Measurements from ENCODE around the gene ADGRB2.

Gene ADGRB2

DNA sequence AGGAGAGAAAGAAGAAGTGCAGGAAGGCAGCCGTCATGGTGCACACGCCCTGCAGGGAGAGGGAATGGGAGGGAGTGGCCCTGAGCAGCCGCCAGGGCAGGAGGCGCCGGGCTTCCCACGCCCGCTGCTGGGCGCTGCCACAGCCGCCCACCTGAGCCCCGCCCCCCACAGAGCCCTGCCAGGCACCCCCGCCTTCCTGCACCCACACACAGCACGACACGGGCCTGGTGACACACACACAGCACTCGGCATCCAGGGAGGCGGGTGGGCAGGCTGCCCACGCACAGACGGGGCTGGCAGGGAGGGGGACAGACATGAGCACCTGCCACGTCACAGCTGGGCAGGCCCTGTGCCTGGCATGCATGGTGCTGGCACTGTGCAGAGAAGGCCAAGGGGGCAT is 27.5 kb downstream of the ADGRB2 start:
- TF ChIP-seq, protein P1, sequence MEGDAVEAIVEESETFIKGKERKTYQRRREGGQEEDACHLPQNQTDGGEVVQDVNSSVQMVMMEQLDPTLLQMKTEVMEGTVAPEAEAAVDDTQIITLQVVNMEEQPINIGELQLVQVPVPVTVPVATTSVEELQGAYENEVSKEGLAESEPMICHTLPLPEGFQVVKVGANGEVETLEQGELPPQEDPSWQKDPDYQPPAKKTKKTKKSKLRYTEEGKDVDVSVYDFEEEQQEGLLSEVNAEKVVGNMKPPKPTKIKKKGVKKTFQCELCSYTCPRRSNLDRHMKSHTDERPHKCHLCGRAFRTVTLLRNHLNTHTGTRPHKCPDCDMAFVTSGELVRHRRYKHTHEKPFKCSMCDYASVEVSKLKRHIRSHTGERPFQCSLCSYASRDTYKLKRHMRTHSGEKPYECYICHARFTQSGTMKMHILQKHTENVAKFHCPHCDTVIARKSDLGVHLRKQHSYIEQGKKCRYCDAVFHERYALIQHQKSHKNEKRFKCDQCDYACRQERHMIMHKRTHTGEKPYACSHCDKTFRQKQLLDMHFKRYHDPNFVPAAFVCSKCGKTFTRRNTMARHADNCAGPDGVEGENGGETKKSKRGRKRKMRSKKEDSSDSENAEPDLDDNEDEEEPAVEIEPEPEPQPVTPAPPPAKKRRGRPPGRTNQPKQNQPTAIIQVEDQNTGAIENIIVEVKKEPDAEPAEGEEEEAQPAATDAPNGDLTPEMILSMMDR (IDR thresholded peaks at IDR 0.05; ENCODE audit: low read depth, low read length): no peak
- no peak for DNase-seq
- H3K27me3 ChIP-seq: no peaks in the 10 kb centered on the region
- no peaks in the 10 kb centered on the region for H3K9me3 ChIP-seq
- no peak overlapping the region for H3K4me3 ChIP-seq (ENCODE audit: low read depth, low read length)
- peaks cover 6% of the 10 kb centered on the region; the same call in 1 of the 2 replicates for H3K4me1 ChIP-seq
- peaks cover 8% of the 10 kb centered on the region; the same call in 1 of the 2 replicates for H3K36me3 ChIP-seq

GRCh38 chr1:31735571-31735970 is 28.6 kb downstream of the ADGRB2 start:
- Histone ChIP-seq H3K4me1 (peaks cover 6% of the 10 kb centered on the region; the same call in 1 of the 2 replicates), H3K4me3 (ENCODE audit: low read depth, low read length) (no peak overlapping the region), H3K27me3 (no peaks in the 10 kb centered on the region), H3K9me3 (no peaks in the 10 kb centered on the region), H3K36me3 (peaks cover 8% of the 10 kb centered on the region; the same call in 1 of the 2 replicates)
- no peak for DNase-seq
- TF ChIP-seq, protein P1 (IDR thresholded peaks at IDR 0.05; ENCODE audit: low read depth, low read length): no peak

DNA sequence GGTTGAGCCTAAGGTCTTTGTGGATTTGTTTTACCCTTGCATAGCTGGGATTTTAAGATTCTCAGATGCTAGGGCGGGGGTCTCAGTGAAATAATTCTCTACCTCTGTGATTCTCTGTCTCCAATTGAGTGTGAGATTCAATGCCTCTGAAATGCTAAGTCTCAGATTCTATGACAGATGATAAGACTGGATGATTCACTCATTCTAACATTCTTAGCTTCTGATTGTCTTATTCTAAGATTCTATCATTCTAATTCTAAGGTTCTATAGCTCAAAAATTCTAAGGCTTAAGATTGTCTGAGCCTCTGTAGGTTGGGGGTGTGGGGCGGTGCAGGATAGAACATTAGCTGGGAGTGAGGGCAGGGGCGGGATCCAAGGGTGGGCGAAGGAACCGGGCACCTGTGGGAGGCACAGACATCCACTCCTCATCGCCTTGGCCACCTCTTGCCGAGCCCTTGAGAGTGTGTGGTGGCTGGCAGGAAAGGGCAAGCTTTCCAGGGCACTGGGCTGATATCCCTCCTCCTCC is 29.5 kb downstream of the ADGRB2 start:
- H3K27me3 ChIP-seq: no peaks in the 10 kb centered on the region
- TF ChIP-seq, protein P1 (IDR thresholded peaks at IDR 0.05; ENCODE audit: low read depth, low read length): no peak
- no peak overlapping the region for H3K4me3 ChIP-seq (ENCODE audit: low read depth, low read length)
- no peaks in the 10 kb centered on the region for H3K9me3 ChIP-seq
- H3K36me3 ChIP-seq: peaks cover 8% of the 10 kb centered on the region; the same call in 1 of the 2 replicates
- H3K4me1 ChIP-seq: peaks cover 6% of the 10 kb centered on the region; the same call in 1 of the 2 replicates
- no peak for DNase-seq

- peak; percentile 40 for DNase-seq
- H3K27me3 ChIP-seq: no peaks in the 10 kb centered on the region
- H3K36me3 ChIP-seq: no peaks in the 10 kb centered on the region; the same call in 1 of the 2 replicates
- TF ChIP-seq, protein P1 (IDR thresholded peaks at IDR 0.05; ENCODE audit: low read depth, low read length): no peak
- H3K4me1 ChIP-seq: peaks cover 6% of the 10 kb centered on the region; the same call in 1 of the 2 replicates
- no peak overlapping the region for H3K4me3 ChIP-seq (ENCODE audit: low read depth, low read length)
- H3K9me3 ChIP-seq: no peaks in the 10 kb centered on the region
These were observed 30.5 kb downstream of the ADGRB2 start for GRCh38 chr1:31733389-31734219.

DNA sequence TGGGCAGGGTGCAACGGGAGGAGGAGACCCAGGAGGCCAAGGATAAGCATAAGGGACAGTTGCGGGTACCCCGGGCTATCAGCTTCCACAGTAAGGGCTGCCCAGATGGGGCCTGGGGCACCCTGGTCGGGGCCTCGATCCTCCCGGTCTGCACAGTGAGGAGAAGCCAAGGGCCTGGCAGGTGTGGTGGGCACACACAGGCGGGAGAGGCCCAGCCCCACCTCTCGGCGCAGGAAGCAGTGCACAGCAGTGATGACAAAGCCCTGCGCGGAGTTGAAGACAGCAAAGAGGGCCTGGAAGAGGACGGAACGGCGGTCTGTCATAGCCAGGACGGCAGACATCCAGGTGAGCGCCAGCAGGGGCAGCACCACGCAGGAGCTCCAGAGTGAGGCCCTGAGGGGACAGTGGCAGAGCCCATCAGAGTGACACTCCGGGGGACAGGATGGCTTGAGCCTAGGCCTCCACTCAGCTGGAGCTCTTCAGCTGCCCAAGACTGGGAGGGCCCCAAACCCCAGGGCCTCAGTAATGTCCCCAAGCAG is 31.3 kb downstream of the ADGRB2 start:
- Histone ChIP-seq H3K4me3 (ENCODE audit: low read depth, low read length) (no peak overlapping the region), H3K27me3 (no peaks in the 10 kb centered on the region), H3K4me1 (peaks cover 6% of the 10 kb centered on the region; the same call in 1 of the 2 replicates), H3K36me3 (no peaks in the 10 kb centered on the region; the same call in 1 of the 2 replicates), H3K9me3 (no peaks in the 10 kb centered on the region)
- TF ChIP-seq, protein P1 (IDR thresholded peaks at IDR 0.05; ENCODE audit: low read depth, low read length): no peak
- DNase-seq: no peak
